ENCODE results near the gene MORC4. TPM values are rescaled to one million over a fixed set of nuclear protein-coding genes. Genes with fewer than 3 reads are reported as not detected.
A peak's percentile ranks its signal among the peaks of the same experiment; 100 is the strongest.

Gene MORC4
- total RNA-seq (2012; rRNA removed) (33.1 and 34.2 TPM in 2 replicates), polyA plus RNA-seq (2012; rRNA removed) (13.6 and 17.5 TPM in 2 replicates), Bru-seq, nascent RNA (percentile 78 among the genes with signal in this experiment), BruChase-seq, experiment 1, labeled RNA remaining after a 6-hour chase (percentile 67 among the genes with signal in this experiment), BruChase-seq, experiment 2, labeled RNA remaining after a 2-hour chase (percentile 83 among the genes with signal in this experiment)
- polyA plus RNA-seq (2012; cell fraction: cytosol; rRNA removed) = 3.7 and 4.5 TPM in 2 replicates
- 4.6 and 29.1 TPM in 2 replicates for polyA plus RNA-seq (2012; cell fraction: nucleus; rRNA removed; ENCODE audit: low replicate concordance)
- long read RNA-seq, transcript MORC4-202 (17 exons, 3,834 nt) = minor isoform, 20 of 98 reads
- long read RNA-seq, transcript MORC4-201 (17 exons, 2,940 nt) = major isoform, 26 of 98 reads
- long read RNA-seq, partial matches to known transcripts = 13 of 98 reads
- long read RNA-seq, other reads (novel, unspliced or antisense) = 39 of 98 reads

DNA sequence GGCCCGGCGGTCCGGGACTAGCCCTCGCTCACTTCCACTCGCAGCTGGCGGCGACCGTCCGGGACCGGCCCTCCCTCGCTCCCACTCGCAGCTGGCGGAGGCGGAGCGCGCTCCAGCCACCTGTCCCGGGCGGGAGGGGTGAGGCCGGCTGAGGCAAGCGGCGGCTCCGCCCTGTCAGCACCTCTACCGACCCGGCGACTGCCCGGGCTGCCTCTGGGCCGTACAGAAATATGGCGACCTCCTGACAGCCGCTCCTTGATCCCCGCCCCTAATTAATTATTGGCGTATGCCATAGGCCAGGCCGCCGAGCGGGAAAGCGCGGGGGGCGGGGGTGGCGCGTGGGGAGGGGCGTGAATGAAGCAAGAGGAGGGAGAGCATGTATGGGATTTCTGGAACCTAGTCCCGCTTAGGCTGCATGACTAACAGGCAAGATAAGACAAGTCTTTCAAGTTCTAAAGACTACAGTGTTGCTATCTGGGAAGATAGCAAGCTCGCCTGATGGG is at the start of gene MORC4:
TSS of gene MORC4 (minus strand) at position 200 of the 503 bp plus-strand sequence. CDS start 243 bp downstream, outside the sequence.
- TF ChIP-seq MAZ (IDR thresholded peaks at IDR 0.05; ENCODE audit: borderline replicate concordance, low read depth, low read length) (peak; percentile 16; the same call in 1 of the 2 replicates), POLR2A (IDR thresholded peaks at IDR 0.05; ENCODE audit: low read depth, low read length) (peak; percentile 34; the same call in 1 of the 2 replicates), RCOR1 (IDR thresholded peaks at IDR 0.05; ENCODE audit: insufficient replicate concordance, low read length) (no peak), NFE2L2 (IDR thresholded peaks at IDR 0.05; ENCODE audit: low read depth, low read length) (no peak), CEBPB (IDR thresholded peaks at IDR 0.05; ENCODE audit: low read depth, low read length) (peak; percentile 63)
- Histone ChIP-seq H3K4me3 (ENCODE audit: insufficient read depth, low read depth, low read length) (peak within 1 kb of the TSS; percentile 62), H2BK15ac (ENCODE audit: low read depth, low read length) (no peak within 1 kb of the TSS), H3K4me2 (ENCODE audit: low read depth, low read length) (peak within 1 kb of the TSS; percentile 62), H3K9me1 (ENCODE audit: insufficient read depth, low read length) (no peaks in the 10 kb centered on the region; the same call in 1 of the 2 replicates), H4K8ac (ENCODE audit: low read depth in 2 of 2, low read length in 2 of 2) (peak within 1 kb of the TSS in 1 of 2 experiments; percentile 52; a peak in 1 of 4 replicates), H3K4me1 (ENCODE audit: control insufficient read depth, insufficient read depth, low read length) (no peaks in the 10 kb centered on the region), H3K4ac (ENCODE audit: low read depth, low read length) (peak within 1 kb of the TSS; percentile 59; the same call in 1 of the 2 replicates), H4K5ac (ENCODE audit: low read depth, low read length) (no peak within 1 kb of the TSS), H3K56ac (ENCODE audit: extremely low read depth, insufficient read depth, low read length) (no peak within 1 kb of the TSS; the same call in 1 of the 2 replicates), H3K79me1 (ENCODE audit: low read depth in 1 of 2, low read length in 2 of 2) (peaks cover 0 to 14% of the 10 kb centered on the region in 2 experiments; a peak in 1 of 4 replicates), H4K91ac (ENCODE audit: insufficient read depth, low read depth, low read length) (peak within 1 kb of the TSS; percentile 33; the same call in 1 of the 2 replicates), H3K23ac (ENCODE audit: low read depth, low read length) (peak within 1 kb of the TSS; percentile 84), H2AK5ac (ENCODE audit: low read depth, low read length) (no peak within 1 kb of the TSS), H2BK20ac (ENCODE audit: low read depth, low read length) (no peak within 1 kb of the TSS), H2BK5ac (ENCODE audit: low read depth, low read length, poor library complexity, severe bottlenecking) (peak within 1 kb of the TSS; percentile 11), H3K18ac (ENCODE audit: low read depth, low read length) (no peak within 1 kb of the TSS), H3K9me3 (ENCODE audit: control insufficient read depth, insufficient read depth, low read length) (no peaks in the 10 kb centered on the region), H2AFZ (replicated peaks; ENCODE audit: low read length, poor library complexity) (peak within 1 kb of the TSS; percentile 86), H3K36me3 (ENCODE audit: control insufficient read depth, insufficient read depth, low read length) (no peaks in the 10 kb centered on the region), H3K27me3 (ENCODE audit: control insufficient read depth, insufficient read depth, low read length) (peaks cover 6% of the 10 kb centered on the region), H3K27ac (ENCODE audit: insufficient read depth, low read length) (peak within 1 kb of the TSS; percentile 36), H4K20me1 (ENCODE audit: insufficient read depth, low read length) (peaks cover 18% of the 10 kb centered on the region; the same call in 1 of the 2 replicates), H2BK120ac (ENCODE audit: low read depth, low read length) (no peak within 1 kb of the TSS), H3K14ac (replicated peaks; ENCODE audit: low read depth, low read length) (no peak within 1 kb of the TSS), H2AK9ac (replicated peaks; ENCODE audit: low read depth, low read length, poor library complexity) (peak within 1 kb of the TSS; percentile 94), H3K9ac (ENCODE audit: low read depth, low read length) (peak within 1 kb of the TSS; percentile 77)
- intact Hi-C loops (cut with micrococcal nuclease) (no loop called here), in situ Hi-C loops (cut with MboI; ENCODE audit: low sequenced_read_pairs) (no loop called here), dilution Hi-C loops (cut with HindIII; ENCODE audit: low sequenced_read_pairs, unreplicated experiment) (no loop called here)
- POLR2A ChIA-PET (ENCODE audit: unreplicated experiment) = interaction anchor here (0.5 kb wide), 1 partner anchor 77 kb away, joined by 13 read pairs; no protein-coding TSS in a partner anchor
- DNase-seq = peak; percentile 81
- CTCF ChIA-PET = no interaction called here
- peak; percentile 92 for ATAC-seq (ENCODE audit: low read depth)
- WGBS, 2 experiments (ENCODE audit: extremely low coverage in 2 of 2, insufficient read length in 1 of 2) = 27% methylated on average over 19 of the region's 42 CpGs; no CpG with 5 or more reads in 1 of the 2 experiments
- no TSS peak for BruUV-seq (replicated peaks)
